ENCODE measurements around the gene TCL1B.
"Not testable (repeated sequence)": the region's sequence is repeated elsewhere in the genome, so short reads cannot be mapped to it uniquely, and the experiment has no call there.

The TCL1B gene

GRCh38 chr14:95700221-95700976 lies 14.2 kb downstream of the TCL1B start:
- in situ Hi-C loops (cut with HindIII; ENCODE audit: low sequenced_read_pairs), result no loop called here

- in situ Hi-C loops (cut with HindIII; ENCODE audit: low sequenced_read_pairs), result no loop called here
Measured at GRCh38 chr14:95701846-95702221, 15.6 kb downstream of the TCL1B start.

GRCh38 chr14:95703341-95703740 lies 17.1 kb downstream of the TCL1B start:
- in situ Hi-C loops (cut with HindIII; ENCODE audit: low sequenced_read_pairs), result no loop called here

- in situ Hi-C loops (cut with HindIII; ENCODE audit: low sequenced_read_pairs), result no loop called here
Measured at GRCh38 chr14:95703805-95704204, 17.6 kb downstream of the TCL1B start.

GRCh38 chr14:95705518-95705917 lies 19.3 kb downstream of the TCL1B start:
- in situ Hi-C loops (cut with HindIII; ENCODE audit: low sequenced_read_pairs), result no loop called here

GRCh38 chr14:95707327-95707726 lies 21.1 kb downstream of the TCL1B start:
- in situ Hi-C loops (cut with HindIII; ENCODE audit: low sequenced_read_pairs), result no loop called here

- in situ Hi-C loops (cut with HindIII; ENCODE audit: low sequenced_read_pairs), result no loop called here
Measured at GRCh38 chr14:95710106-95710505, 23.9 kb downstream of the TCL1B start.

GRCh38 chr14:95711476-95712176 lies 25.4 kb downstream of the TCL1B start:
- in situ Hi-C loops (cut with HindIII; ENCODE audit: low sequenced_read_pairs), result no loop called here

GRCh38 chr14:95712398-95712797 lies 26.2 kb downstream of the TCL1B start:
- in situ Hi-C loops (cut with HindIII; ENCODE audit: low sequenced_read_pairs), result no loop called here

- in situ Hi-C loops (cut with HindIII; ENCODE audit: low sequenced_read_pairs), result no loop called here
Measured at GRCh38 chr14:95713596-95714371, 27.6 kb downstream of the TCL1B start, which contains the start of gene TCL1A. TSS of gene TCL1A (minus strand) at chr14:95714125. CDS start at chr14:95714066, 59 bp downstream.

- in situ Hi-C loops (cut with HindIII; ENCODE audit: low sequenced_read_pairs), result no loop called here
Measured at GRCh38 chr14:95722525-95723190, 36.4 kb downstream of the TCL1B start.

GRCh38 chr14:95725685-95726336 lies 39.6 kb downstream of the TCL1B start:
- in situ Hi-C loops (cut with HindIII; ENCODE audit: low sequenced_read_pairs), result no loop called here

GRCh38 chr14:95727056-95727700 lies 41.0 kb downstream of the TCL1B start:
- in situ Hi-C loops (cut with HindIII; ENCODE audit: low sequenced_read_pairs), result no loop called here

- in situ Hi-C loops (cut with HindIII; ENCODE audit: low sequenced_read_pairs), result not testable (repeated sequence)
Measured at GRCh38 chr14:95729402-95730028, 43.3 kb downstream of the TCL1B start.

- in situ Hi-C loops (cut with HindIII; ENCODE audit: low sequenced_read_pairs), result no loop called here
Measured at GRCh38 chr14:95730126-95730525, 43.9 kb downstream of the TCL1B start.

GRCh38 chr14:95733212-95733611 lies 47.0 kb downstream of the TCL1B start:
- in situ Hi-C loops (cut with HindIII; ENCODE audit: low sequenced_read_pairs), result no loop called here

- in situ Hi-C loops (cut with HindIII; ENCODE audit: low sequenced_read_pairs), result no loop called here
Measured at GRCh38 chr14:95739356-95739755, 53.1 kb downstream of the TCL1B start.

- in situ Hi-C loops (cut with HindIII; ENCODE audit: low sequenced_read_pairs), result no loop called here
Measured at GRCh38 chr14:95741038-95741490, 54.8 kb downstream of the TCL1B start.

GRCh38 chr14:95741781-95742180 lies 55.6 kb downstream of the TCL1B start:
- in situ Hi-C loops (cut with HindIII; ENCODE audit: low sequenced_read_pairs), result no loop called here

Data from DLD1 (cell line).